ENCODE measurements around the gene SHLD1. TPM values are rescaled to one million over a fixed set of nuclear protein-coding genes. Genes with fewer than 3 reads are reported as not detected.

Gene SHLD1
- total RNA-seq, 1 donor from 2014 or later = 7.4 TPM

DNA sequence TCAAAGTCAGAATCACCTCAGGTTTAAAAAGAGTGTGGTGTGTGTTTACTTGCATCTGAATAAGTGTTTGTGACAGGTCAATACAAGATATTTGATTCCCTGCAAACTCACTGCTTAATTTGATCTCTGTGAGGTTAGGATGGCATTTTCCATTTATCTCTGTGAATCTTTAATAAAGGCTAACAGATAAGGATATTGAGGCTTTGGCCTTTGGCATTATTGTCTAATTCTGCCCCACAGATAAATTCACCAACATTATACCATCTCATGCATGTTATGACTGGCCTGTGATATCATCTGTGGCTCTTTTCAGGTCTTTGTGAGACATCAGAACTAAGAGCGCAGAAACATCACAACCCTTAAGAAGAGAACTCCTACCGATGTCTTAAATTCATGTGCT lies 115.4 kb downstream of the SHLD1 start:
- no peak for ATAC-seq (ENCODE audit: poor library complexity)
- no peak for DNase-seq
- intact Hi-C loops (cut with DNase I) = no loop called here

DNA sequence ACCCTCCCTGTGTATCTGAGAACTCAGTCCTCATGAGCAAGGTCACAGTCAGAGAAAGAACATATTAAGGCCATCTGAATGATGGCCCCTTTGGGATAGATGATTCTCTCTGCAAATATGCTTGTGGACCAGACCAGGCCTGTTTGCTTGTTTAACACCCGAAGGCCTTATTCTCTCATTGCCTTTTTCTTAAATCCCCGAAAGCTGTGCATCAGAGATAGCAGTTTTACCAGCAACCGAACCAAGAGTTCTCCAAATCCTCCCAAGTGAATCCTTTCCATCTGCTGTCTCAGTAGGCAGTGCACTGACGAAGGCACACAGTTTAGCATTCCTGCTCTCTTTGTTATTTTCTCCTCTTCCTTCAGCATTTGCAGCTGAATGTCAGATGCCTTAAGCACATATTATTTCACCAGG lies 120.4 kb downstream of the SHLD1 start:
- no peak for DNase-seq
- ATAC-seq (ENCODE audit: poor library complexity) = no peak
- intact Hi-C loops (cut with DNase I) = no loop called here

DNA sequence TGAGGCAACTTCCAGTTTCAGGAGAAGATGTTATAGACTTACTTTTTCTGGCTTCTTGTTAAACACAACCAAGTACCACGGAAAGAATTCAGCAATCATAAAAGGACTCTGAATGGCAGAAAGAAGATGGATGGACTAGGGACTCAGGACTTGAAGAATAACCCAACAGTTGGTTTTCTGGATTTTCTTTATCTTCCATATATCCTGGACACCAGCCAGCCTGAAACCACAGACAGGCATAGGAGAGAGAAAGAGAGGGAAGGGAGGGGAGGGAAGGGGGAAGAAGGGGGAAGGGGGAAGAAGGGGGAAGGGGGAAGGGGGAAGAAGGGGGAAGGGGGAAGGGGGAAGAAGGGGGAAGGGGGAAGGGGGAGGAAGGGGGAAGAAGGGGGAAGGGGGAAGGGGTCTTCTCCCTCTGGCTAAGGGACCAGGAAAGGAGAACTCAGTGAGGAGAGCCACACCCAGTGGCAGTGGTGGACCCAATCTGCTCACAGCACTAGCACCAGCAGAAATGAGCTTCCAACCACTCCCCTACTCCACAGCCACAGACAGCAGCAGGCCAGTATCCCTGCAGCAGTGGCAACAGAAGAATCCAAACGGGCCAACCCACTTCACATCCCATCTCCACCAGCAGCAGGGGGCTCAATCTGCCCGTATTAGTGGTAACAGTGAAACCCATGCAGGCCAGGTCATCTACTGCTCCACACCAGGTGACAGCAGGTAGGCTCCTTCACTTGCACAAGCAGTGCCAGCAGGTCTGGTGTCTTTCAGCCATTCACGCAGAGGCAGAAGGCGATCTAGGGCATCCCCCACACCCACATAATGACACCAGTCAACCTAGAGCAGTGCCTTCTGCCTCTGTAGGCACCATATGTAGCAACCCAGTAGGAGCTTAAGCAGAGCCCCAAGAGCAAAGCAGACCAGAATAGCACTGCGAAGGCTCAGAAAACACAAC lies 121.5 kb downstream of the SHLD1 start:
- ATAC-seq (ENCODE audit: poor library complexity) = no peak
- DNase-seq = no peak

DNA sequence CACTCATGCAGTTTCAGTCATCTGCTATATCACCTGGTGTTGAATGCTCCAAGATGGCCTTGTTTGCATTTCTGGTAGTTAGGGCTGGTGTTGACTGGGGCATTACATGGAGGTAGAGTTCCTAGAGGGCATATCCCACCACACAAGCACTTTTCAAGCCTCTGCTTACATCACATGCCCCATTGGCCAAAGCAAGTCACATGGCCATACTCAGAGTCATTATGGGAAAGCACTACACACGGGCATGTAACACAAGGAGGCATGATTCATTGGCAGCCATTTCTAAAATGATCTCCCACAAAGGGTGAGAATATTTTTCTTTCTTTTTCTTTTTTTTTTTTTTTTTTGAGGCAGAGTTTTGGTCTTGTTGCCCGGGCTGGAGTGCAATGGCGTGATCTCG lies 126.9 kb downstream of the SHLD1 start:
- intact Hi-C loops (cut with DNase I) = no loop called here
- ATAC-seq (ENCODE audit: poor library complexity) (no peak), DNase-seq (no peak)

More for the DNA sequence above, 121.5 kb downstream of the SHLD1 start:
- intact Hi-C loops (cut with DNase I) = no loop called here

DNA sequence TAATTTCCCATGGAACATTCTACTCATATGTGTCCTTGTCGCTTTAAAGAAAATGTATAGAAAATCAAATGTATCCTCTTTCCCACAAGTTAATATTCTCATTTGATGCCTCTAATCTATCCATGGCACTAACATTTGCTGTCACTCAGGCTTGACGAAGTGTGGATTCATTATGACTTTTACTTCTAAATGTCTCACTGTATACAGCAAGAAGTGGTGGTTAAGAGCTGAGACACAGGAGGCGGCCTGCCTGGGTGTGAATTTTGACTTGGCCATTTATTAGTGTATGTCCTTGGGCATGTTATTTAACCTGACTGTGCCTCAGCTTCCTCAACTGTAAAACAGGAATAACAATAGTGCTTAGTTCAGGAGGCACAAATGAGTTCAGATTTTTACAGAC lies 130.1 kb downstream of the SHLD1 start:
- intact Hi-C loops (cut with DNase I) = no loop called here

DNA sequence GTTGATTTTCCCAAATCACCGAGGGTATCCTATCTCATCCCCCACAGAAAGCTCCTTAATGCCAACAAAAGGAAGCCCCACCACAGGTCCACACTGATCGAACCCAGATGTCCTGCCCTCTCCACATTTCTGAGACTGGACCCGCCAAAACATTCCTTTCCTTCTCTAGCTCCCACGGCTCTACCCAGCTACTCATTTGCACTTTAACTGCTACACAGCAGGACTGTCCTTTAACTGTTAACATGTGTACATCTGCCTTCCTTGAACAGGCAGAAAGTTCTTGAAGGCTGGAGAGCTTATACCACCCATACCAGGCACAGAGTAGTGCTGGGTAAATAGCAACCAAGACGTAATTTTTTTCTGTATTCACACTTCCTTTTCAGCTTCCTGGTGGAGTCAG lies 131.5 kb downstream of the SHLD1 start:
- intact Hi-C loops (cut with DNase I) = no loop called here
- DNase-seq (no peak), ATAC-seq (ENCODE audit: poor library complexity) (no peak)

More for the DNA sequence above, 130.1 kb downstream of the SHLD1 start:
- DNase-seq = no peak
- ATAC-seq (ENCODE audit: poor library complexity) = no peak

DNA sequence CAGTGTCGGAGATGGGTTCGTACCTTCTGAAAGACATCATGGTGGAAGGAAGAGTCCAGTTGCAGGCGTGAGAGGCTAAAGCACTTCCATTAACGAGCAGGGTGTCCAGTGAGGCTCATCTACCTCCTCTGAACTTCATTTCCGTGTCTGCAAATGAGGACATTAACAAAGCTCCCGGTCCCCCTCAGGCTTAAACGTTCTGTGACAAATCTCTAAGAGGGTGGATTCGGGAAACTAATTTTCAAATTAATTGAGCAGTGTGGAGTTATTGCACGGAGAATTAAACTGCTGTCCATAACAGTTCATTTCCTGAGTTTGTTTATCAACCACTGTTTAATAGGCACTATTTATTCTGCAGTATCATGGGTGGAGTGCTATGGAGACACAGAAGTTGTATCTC lies 132.0 kb downstream of the SHLD1 start:
- ATAC-seq (ENCODE audit: poor library complexity) (no peak), DNase-seq (no peak)
- intact Hi-C loops (cut with DNase I) = no loop called here

DNA sequence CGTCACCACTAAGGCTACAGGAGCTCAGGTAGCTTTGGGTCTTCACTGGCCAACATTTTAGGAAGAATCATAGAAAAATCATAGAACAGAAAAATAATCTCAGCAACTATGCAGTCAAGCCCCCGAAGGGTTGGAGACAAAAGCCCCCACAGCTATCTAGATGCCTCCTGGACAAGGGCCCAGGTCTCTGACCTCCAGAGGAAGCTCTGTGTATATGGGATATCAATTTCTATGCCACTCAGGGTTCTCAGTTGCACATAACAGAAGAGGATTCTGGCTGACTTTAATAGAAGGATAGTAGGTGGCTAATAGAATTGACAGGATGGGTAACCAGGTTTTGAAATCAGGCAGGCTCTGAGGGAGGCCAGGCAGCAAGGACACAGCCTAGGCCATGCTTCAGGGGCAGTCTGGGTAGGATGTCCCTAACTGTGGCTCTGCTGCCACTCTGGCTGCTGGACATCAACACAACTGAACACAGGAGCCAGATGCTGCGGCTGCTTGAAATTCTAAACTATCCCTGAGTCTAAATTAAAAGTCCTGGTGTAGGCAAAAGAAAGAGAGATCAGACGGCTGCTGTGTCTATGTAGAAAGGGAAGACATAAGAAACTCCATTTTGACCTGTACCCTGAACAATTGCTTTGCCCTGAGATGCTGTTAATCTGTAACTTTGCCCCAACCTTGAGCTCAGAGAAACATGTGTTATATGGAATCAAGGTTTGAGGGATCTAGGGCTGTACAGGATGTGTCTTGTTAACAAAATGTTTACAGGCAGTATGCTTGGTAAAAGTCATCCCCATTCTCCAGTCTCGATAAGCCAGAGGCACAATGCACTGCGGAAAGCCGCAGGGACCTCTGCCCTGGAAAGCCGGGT lies 134.5 kb downstream of the SHLD1 start:
- intact Hi-C loops (cut with DNase I) = no loop called here
- no peak for DNase-seq
- no peak for ATAC-seq (ENCODE audit: poor library complexity)

DNA sequence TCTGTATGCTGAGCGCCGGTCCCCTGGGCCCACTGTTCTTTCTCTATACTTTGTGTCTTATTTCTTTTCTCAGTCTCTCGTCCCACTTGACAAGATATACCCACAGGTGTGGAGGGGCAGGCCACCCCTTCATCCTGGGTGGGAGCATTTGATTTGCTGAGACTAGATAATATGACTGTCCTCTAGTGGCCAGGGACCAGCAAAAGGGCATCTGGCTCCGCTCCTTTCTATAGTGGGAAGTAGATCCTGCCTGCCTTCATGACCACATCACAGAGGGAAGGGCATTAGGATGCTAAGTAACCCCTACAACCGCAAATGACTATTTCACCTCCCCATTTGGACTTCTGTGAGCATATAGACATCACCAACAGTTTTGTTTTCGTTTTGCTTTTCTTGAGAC lies 135.7 kb downstream of the SHLD1 start:
- DNase-seq (no peak), ATAC-seq (ENCODE audit: poor library complexity) (no peak)
- intact Hi-C loops (cut with DNase I) = no loop called here

DNA sequence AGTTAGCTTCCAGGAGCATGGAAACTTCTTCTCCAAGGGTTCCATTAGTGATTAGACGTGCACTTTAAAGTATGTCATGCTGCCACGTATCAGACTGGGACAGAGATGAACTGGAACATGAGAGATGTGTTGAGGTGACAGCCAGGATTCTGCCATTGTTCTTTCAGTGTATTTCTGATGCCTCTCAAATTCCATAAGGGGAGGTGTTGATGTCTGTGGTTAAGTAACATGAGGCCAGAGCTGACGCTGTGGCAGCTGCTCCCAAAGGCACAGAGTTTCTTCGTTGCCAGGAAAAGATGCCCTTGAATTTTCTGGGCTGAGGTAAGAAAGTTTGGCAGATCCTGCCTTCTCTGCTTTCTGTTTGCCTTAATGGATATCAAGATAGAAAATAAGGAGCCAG lies 136.6 kb downstream of the SHLD1 start:
- intact Hi-C loops (cut with DNase I) = no loop called here
- peak; percentile 92 for ATAC-seq (ENCODE audit: poor library complexity)
- DNase-seq = peak; percentile 51

DNA sequence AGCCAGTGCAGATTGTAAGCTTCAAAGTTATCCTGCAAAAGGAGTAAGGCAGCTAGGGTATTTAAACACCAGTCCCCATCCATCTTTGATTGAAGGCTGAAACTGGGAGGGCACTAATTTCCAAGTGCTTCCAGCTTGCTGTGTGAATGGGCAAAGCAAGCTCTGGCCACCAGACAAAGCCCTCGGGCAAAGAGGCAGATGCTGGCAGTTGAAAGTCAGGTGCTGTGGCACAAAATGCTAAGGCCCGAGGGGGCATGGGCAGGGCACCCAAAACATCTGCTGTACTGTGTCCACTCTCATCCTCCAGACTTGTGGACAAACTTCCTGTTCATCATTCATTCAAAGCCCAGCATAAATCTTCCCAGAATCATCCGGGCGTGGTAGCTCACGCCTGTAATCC lies 137.2 kb downstream of the SHLD1 start:
- DNase-seq (no peak), ATAC-seq (ENCODE audit: poor library complexity) (peak; percentile 36)
- intact Hi-C loops (cut with DNase I) = no loop called here

DNA sequence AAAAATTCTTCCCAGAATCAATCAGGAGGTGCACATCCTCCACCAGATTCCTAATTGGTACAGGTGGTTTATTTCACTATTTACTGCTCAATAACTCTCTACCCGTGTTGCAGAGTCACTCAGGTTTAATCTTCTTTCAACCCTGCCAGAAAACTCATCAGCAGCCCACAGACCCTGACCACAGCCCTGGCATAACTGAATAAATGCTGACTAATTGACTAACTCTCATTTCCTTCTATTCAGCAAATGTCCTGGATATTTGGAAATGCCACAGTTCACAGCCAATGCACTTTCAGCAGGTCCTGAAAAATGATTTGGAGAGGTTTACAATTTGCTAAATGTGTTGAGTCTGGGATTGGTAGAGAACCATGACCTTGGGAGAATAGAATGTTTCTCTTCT lies 137.8 kb downstream of the SHLD1 start:
- no peak for DNase-seq
- intact Hi-C loops (cut with DNase I) = no loop called here
- ATAC-seq (ENCODE audit: poor library complexity) = no peak

DNA sequence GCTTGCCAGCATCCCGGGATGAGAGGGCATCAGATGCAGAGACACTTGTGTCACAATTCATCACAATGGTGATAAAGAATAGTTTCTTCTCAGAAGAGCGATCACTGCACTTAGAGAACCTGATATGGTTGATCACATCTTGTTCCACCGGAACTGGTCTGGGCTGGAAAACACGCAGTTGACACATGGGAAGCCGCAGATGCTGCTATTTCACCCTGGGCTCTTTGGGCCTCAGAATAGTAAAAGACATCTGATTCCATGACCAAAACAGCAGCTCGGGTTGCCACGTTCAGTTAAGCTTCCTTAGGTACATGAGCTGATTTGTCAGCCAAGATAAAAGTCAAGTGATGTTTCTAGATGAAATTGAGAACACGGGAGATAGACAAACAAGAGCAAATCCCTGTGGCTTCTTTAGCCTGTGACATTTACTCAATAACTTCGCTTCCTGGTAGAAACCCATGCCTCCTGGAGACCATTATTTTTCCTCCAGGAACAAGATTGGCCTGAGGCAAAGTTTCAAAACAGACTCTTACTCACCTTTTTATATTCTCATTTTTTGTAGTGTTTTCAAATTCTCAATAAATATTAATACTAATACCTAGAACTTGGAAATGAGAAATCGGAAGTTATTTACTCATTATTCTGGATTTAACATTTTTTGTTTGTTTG lies 140.7 kb downstream of the SHLD1 start:
- peak; percentile 13 for ATAC-seq (ENCODE audit: poor library complexity)
- DNase-seq = no peak
- intact Hi-C loops (cut with DNase I) = no loop called here

DNA sequence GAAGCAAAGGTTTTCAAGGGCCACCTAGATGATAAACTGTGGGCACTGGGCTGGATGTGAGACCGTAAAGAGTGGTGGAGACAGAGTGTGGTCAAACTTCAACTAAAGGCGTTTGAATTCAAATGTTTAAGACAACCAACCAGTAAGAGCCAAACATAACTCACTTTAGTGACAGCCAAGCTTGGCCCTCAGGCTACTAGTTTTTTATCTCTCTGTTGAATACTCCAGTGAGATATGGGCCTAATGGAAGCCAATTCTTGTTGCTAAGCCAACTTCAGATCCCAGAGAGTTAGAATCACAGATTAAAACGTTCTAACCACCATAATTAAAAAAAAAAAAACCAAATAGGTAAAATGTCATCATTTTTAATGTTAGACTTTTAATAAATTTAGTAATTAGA lies 142.9 kb downstream of the SHLD1 start:
- DNase-seq = no peak
- peak; percentile 41 for ATAC-seq (ENCODE audit: poor library complexity)
- intact Hi-C loops (cut with DNase I) = no loop called here

DNA sequence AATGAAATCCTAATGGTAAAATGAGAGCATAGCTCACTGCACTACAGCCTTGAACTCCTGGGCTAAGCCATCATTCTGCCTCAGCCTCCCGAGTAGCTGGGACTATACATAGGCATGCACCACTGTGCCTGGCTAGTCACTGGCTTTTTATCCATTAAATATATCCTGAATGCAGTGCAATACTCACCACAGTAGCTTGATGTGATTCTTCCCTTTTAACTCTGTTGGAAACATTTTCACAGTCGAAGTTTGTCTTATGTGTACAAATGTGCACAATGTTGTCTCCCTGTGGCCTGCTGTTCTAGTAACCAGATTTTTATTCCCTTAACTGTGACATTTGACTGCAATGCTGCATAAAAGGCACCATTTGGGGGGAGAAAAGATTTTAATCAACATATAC lies 143.4 kb downstream of the SHLD1 start:
- intact Hi-C loops (cut with DNase I) = no loop called here
- no peak for DNase-seq
- ATAC-seq (ENCODE audit: poor library complexity) = no peak

DNA sequence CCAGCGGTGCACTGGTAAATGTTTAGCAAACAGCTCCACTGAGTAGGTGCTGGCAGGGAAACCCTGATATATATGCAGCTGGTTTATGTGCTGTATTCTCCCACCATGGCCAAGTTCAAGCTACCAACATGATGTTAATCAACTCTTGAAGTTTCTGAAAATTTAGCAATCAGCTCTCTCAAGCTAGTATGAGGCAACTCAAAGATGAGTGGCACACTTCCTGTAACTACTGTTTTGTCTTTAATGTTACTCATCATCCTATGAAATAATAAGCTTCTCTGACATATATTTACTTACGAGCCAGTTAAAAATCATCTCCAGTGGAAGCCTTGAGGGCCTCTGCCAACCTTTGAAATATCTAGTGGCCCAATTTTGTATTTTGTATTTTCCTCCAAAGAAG lies 145.4 kb downstream of the SHLD1 start:
- intact Hi-C loops (cut with DNase I) = no loop called here
- no peak for DNase-seq
- no peak for ATAC-seq (ENCODE audit: poor library complexity)

DNA sequence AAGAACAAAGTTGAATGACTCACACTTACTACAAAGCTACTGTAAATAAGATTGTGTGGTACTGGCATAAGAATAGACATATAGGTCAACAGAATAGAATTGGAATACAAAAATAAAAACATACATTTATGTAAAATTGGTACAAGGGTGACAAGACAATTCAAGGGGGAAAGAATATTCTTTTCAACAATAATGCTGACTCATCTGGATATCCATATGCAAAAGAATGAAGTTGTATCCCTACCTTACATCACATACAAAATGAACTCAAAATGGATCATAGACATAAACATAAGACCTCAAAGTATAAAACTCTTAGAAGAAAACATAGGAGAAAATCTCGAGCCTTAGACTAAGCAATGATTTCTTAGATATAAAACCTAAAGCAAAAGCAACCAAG lies 149.2 kb downstream of the SHLD1 start:
- no peak for DNase-seq
- intact Hi-C loops (cut with DNase I) = no loop called here
- ATAC-seq (ENCODE audit: poor library complexity) = no peak

DNA sequence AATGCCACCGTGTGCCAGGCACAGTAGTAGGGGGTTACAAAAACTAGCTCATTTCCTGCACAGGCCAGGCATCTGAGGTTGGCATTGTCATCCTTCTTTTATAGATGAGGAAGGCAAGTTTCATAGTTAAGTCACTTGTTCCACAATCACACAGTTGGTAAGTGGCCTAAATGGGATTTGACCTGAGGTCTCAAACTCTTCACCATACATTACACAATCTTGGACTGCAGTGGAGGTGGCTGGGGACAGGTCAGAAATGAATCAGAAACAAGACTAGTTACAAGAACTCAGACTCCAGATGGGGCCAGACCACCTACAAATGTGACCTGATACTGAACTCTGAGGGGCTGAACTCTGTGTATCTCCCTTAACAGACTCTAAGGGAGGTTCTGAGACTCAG lies 150.7 kb downstream of the SHLD1 start:
- intact Hi-C loops (cut with DNase I) = no loop called here
- ATAC-seq (ENCODE audit: poor library complexity) = no peak
- DNase-seq = no peak

DNA sequence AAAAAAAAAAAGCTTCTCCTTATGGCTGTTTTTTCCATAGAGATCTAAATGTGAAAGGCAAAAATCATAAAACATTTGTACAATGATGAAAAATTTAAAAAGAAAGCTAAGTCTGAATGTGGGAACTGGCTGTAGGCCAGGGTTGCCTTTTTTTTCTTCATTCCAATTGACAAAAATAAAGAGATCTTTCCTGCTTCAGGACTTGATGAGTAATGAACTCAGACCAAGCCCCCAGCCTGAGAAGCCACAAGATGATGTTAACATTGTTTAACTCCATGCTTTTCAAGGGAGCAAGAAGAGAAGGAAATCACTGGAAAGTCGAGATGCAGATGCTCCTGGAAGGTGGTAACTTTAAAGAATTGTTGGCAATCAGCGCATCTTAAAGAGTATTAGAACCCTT lies 158.8 kb downstream of the SHLD1 start:
- no peak for DNase-seq
- intact Hi-C loops (cut with DNase I) = no loop called here
- ATAC-seq (ENCODE audit: poor library complexity) = no peak
